GM19468 (cell line): ENCODE measurements around the gene FHOD3.
"Not testable (repeated sequence)": the region's sequence is repeated elsewhere in the genome, so short reads cannot be mapped to it uniquely, and the experiment has no call there.

Experiments used
- ATAC-seq: cut with Tn5 transposase; IDR thresholded peaks from one replicate; pipeline ENCODE4 v1.9.1; 2021; ENCODE audit warnings: mild to moderate bottlenecking, moderate library complexity, moderate number of reproducible peaks; ENCODE audit not compliant: unreplicated experiment; ENCODE audit errors: extremely low read depth

Gene FHOD3

GRCh38 chr18:36533446-36534153 is 236.1 kb downstream of the FHOD3 start:
- no peak for ATAC-seq

DNA sequence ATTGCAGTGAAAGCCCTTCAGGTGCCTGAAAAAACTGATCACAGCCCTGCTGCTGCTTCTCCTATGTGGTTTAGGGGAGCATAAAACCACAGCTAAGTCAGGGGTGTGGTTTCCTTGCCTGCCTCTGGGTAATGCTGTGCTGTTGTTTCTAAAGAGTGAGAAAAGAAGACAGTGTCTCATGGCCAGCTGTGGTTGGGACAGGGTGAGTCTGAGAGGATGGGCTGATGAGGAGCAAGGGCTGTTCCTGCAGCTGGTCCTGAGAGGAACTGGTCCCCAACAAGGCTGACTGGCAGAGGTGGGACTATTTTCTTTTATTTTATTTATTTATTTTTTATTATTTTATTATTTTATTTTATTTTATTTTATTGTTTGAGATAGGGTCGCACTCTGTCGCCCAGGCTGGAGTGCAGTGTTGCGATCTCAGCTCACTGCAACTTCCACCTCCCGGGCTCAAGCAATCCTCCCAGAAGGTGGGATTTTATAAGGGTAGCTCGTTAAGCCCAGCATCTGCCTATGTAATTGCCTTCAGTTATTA is 236.7 kb downstream of the FHOD3 start:
- no peak for ATAC-seq

GRCh38 chr18:36535202-36535935 is 237.9 kb downstream of the FHOD3 start:
- no peak for ATAC-seq

DNA sequence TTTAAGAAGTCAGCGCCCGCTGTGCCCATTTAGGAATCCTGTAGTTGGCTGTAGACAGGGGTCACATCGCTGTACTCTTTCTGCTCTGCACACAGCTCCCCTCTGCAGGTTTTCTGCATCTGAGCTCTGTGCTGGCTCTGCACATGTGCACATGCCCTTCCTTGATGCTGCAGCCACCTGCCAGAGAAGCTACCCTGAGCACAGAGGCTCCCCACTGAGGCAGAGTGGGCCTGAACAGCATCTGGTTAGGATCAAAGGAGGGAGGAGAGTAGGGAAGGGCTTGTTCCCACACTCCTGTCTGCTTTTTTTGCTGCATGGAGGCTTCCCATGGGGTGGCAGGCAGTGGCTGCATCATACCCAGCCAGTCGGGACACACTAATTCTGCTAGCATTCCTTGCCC is 238.9 kb downstream of the FHOD3 start:
- no peak for ATAC-seq

GRCh38 chr18:36537289-36537688 is 239.8 kb downstream of the FHOD3 start:
- ATAC-seq = no peak

DNA sequence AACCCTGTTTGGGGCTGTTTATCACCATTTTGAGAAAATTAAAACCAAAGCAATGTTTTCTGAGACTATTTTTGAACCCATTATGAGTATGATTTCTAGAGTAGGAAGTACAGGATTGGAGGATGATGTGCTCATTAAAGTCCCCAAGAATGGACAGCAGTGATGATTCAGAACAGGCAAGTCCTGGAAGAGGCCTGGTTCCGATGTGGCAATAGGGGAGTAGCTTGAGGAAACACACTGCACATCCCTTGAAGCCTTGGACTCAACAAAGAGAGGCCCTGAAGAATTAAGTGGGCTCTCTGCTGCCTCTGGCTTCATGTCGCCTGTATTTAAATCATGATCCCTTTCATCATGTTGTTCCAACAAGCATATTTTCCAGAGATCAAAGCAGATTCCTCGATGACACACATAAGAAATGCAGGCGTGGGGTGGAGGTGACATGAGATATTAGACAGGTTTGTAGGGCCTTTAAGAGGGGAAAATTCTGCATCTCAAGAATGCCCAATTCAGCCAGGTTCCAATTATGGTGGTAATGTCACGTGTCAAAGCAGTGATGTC is 242.2 kb downstream of the FHOD3 start:
- no peak for ATAC-seq

DNA sequence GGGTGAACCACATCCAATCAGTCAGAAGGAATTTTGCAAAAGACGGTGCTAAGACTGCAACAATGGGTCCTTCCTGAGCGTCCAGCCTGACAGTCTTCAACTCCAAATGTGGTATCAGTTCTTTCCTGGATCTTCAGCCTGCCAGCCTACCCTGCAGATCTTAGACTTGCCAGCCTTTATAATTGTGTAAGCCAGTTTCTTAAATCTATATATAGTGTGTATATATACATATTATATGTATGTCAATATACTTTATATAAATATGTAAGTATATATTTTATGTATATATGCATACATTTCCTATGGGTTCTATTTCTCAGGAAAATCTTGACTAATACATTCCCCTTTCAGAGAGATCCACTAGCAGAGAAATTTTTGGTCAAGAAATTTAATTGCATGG is 245.5 kb downstream of the FHOD3 start:
- ATAC-seq = no peak

GRCh38 chr18:36543991-36544725 is 246.6 kb downstream of the FHOD3 start:
- no peak for ATAC-seq

- no peak for ATAC-seq
Observed at GRCh38 chr18:36545821-36546427, 248.4 kb downstream of the FHOD3 start.

- ATAC-seq = no peak
Observed at GRCh38 chr18:36546876-36547275, 249.4 kb downstream of the FHOD3 start.

DNA sequence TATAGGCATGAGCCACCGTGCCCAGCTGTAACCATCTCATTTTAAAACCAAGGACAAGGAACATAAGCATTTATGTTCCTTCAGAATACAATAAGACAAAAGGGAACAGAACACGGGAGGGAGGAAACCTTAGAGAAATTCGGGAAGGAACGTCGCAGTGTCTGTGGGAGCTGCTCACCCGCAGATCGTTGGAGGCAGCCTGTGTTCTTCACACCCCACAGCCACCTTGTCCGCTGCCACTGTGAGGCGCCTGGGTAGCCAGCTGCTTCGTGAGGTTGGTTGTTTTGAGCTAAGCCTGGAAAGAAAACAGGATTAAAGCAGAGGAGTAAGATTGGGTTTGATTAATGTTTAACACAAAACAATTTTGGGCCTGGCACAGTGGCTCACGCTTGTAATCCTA is 250.0 kb downstream of the FHOD3 start:
- ATAC-seq = no peak

GRCh38 chr18:36551274-36551673 is 253.8 kb downstream of the FHOD3 start:
- ATAC-seq = not testable (repeated sequence)

GRCh38 chr18:36558234-36558633 is 260.7 kb downstream of the FHOD3 start:
- ATAC-seq = no peak

- no peak for ATAC-seq
Observed at GRCh38 chr18:36559149-36559857, 261.8 kb downstream of the FHOD3 start.

DNA sequence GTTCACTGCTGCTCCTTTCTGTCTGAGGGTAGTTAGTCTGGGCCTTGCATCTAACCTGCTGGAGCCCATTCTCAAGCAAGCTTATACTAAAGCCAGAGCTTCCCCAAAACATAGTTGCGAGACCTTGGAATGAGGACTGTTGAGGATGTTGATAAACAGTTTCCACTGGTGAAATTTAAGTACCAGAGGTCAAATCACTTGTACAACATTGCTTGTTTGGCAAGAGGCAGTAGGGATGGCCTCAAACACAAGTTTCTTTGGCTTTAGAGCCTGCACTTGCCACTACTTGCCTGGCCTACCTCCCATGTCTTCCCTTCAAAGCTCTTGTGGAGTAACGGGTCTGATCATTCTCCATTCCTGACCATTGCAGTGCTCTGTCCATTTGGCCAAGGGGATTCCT is 262.7 kb downstream of the FHOD3 start:
- no peak for ATAC-seq

DNA sequence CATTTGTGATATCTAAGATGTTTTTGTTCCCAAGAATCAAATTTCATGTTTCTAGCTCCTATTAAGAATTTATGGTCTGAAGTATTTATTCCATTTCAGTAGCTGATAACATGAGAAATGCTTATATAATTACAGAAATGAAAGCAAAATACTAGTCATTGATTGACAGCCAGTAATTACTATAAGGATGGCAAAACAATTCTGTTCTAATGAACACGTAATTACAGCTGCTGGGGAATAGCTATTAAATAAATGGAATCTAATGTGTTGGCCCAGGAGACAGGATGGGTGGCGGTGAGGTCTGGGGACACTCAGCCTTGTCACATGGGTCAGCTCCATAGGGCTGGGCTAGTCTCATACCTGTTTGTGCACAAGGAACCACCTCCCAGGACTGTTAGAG is 263.5 kb downstream of the FHOD3 start:
- no peak for ATAC-seq

DNA sequence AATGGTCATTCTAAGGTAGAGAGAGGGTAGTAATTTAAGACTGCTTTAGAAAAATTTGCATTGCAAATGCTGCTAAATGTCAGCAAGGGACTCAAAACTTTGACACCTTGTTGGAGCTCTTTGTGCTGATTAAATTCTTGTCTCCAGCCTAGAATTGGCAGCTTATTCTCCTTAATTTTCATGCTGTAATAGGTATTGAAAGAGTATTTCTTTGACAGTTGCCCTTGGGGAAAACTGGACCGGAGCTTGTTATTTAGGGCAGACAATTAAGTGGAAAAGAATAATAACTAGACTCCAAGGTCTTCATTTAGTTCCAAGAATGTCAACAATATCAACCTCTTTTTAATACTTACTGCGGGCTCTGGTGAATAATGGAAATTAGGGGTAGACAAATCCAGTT is 267.3 kb downstream of the FHOD3 start:
- no peak for ATAC-seq

- ATAC-seq = no peak
Observed at GRCh38 chr18:36567800-36568199, 270.3 kb downstream of the FHOD3 start.

DNA sequence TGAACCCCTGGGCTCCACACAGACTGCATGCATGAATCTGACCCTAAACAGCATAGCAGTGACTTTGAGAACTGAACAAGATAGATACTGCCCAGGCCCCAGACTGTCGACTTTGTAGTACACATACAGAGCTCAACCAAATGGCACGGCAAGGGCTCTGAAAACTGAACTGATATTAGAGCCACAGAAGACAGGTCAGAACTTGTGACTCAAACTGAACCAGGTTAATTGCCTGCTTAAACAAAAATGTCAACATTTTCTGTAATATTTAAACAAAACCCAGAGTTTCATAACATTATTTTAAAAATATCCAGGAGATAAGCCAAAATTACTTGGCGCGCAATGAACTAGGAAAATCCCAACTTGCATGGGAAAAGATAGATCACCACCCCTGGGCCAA is 271.0 kb downstream of the FHOD3 start:
- no peak for ATAC-seq
